Activated CD8-positive, alpha-beta memory T cell treated with anti-CD3 and anti-CD28 coated beads for 48 hours (primary cell): ENCODE data around the gene RAMP3.
"Not testable (repeated sequence)": the region's sequence is repeated elsewhere in the genome, so short reads cannot be mapped to it uniquely, and the experiment has no call there.

ENCODE experiments used
- DNase-seq, 3 experiments: peaks; one replicate each; pipeline ENCODE4 v3.0.0-alpha.2; 2020; ENCODE audit warnings: low read depth in 2 of 3, low spot score in 2 of 3

The RAMP3 gene, protein sequence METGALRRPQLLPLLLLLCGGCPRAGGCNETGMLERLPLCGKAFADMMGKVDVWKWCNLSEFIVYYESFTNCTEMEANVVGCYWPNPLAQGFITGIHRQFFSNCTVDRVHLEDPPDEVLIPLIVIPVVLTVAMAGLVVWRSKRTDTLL

DNA sequence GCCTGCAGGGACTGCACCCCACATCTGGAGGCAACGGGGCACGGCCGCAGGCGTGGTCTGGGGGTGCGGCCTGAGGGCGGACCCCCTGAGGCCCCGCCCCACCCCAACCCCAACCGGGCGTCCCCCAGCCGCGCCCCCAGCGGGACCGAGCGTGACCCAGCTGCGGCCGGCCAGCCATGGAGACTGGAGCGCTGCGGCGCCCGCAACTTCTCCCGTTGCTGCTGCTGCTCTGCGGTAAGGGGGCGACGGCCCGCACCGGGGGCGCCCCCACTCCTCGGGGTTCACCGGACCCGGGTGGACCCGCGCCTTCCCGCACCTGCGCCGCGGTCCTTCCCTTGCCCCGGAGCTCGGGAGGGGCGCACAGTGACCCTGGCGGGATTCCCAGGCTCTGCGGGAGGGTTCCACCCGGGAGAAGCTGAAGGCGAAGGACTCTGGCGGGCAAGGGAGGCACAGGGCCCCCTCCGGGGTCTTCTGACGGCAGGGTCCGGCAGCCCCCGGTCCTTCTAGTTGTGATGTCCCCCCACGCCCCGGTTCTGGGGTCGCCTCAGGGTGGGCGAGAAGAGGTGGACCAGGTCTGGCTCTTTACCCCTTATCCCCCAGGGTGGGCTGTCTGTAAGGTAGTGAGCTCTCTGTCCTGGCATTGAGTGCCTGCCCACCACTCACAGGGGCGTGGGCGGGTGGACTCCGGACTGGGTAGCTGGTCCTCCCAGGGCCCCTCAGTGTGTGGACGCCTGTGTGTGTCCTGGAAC lies at the start of gene RAMP3:
Gene RAMP3, plus strand, starts transcription at position 139 of the 749 bp plus-strand sequence. Its CDS starts 38 bp downstream, at position 177.
- DNase-seq, result no peak

DNA sequence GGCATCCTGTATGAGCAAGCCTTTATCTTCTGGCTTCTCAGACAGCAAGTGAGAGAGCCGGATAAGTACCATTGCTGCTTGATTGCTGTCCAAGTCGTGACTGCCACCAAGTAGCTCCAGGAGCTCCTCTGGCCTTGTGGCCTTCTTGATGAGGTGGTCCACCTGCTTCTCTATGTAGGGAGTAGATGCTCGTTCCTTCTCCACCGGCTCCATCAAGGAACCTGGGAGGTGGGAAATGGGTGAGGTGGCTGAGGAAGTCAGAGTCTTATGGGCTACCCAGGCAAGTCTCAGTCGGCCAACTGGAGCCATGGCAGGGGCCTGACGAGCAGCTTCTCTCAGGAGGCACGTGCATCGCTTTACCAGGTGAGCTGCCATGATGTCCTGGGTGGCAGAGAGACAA lies 48.7 kb upstream of the RAMP3 start:
- no peak for DNase-seq

DNA sequence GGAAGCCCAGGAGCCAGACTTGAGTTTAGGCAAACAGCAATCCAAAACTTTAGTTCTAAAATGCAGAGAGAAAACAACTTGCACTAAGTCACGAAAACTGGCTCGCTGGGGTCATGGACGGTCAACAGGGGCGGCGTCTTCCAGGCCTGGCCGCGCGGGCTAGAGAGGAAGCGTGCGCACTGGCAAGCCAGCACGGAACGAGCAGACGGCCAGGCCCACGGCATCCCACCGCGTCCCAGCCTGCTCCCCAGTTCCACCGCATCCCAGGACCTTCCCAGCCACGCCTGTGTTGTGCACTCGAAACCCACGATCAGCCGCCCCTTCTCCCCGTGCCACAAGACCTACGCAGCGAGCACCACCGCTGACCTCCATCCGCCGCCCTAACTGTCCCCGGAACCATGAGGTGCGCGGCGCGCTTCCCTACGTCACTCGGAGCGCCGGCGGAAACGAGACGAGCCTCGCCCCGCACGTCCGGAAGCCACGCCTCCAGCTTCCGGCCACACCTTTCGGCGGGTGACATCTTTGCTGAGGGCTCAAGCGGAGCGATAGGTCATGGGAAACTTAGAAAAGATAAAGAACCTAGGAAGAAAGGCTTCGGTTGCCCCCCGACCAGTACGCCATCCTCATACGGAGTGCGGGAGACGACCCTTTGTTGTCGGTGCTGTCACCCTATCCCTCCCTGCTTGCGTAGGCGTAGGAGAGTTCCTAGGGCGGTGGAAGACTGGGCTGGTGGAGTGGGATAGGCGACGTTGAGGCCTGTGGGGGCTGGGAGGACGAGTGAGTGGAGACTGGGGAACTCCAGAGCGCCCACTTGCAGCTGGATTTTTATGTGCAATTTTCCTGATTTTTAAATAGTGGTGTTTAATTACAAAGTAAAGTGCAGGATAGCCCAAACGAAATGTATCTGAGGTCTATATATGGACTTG lies 46.0 kb upstream of the RAMP3 start, which contains the start of gene TBRG4:
Gene TBRG4, minus strand, starts transcription at position 400 of the 926 bp plus-strand sequence. CDS start 2,460 bp downstream, outside the sequence.
- peak; percentile 85 to 92 (median 85) for DNase-seq

DNA sequence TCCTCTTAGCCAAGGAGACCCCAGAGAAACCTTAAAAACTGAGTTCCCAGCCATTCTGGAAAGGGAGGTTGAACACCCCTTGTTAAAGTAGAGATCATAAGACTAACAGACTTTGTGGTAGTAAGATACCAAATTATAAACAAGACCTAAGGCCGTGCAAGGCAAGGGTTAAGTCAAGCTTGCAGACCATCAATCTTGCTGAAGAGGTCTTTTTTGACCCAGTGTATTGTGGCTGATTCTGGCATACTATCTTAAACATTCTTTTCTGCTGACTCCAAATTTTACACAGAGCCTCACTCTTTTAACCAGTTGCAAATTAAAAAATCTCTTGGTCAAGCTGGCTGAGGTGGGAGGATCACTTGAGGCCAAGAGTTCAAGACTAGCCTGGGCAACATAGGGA lies 44.9 kb upstream of the RAMP3 start:
- no peak for DNase-seq

DNA sequence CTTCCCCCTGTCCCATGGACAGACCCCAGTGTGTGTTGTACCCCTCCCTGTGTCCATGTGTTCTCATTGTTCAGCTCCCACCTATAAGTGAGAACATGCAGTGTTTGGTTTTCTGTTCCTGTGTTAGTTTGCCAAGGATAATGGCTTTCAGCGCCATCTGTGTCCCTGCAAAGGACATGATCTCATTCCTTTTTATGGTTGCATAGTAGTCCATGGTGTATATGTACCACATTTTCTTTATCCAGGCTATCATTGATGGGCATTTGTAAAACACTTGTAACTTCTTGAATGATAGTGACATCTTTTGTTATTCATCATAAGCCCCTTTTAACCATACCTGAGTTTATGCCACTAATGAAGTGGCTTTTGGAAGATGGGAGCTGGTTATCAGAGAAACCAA lies 43.3 kb upstream of the RAMP3 start:
- DNase-seq, result not testable (repeated sequence)

DNA sequence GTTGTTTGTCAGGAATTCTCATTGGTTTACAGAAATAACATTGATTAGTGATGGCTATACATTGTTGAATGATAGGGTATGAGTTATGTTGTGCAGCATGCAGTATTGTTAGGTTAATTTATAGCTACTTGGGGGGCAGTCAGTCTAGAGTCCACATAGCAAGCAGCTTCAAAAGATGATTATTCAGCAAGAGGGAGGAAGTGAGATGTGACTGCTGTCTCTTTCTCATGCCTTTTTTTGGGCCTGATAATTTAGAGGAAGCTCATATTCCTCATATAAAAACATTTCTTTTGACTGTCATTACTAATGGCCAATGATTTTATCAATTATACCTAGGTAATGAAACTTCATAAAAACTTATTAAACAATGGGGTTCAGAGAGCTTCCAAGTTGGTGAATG lies 42.7 kb upstream of the RAMP3 start:
- no peak for DNase-seq

DNA sequence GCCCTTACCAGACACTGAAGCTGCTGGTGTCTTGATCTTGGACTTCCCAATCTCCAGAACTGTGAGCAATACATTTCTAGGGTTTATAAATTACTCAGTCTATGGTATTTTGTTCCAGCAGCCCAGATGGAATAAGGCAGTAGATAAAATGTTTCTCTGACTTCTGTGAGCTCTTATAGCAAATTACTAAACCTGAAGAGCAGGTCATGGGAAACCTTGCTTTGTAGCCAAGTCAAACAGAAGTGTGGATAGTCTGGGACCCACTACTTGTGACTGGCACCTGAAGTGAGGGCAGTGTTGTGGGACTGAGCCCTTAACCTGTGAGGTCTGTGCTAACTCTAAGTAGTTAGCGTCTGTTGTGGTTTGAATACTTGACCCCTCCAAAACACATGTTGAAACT lies 41.5 kb upstream of the RAMP3 start:
- DNase-seq, result no peak

DNA sequence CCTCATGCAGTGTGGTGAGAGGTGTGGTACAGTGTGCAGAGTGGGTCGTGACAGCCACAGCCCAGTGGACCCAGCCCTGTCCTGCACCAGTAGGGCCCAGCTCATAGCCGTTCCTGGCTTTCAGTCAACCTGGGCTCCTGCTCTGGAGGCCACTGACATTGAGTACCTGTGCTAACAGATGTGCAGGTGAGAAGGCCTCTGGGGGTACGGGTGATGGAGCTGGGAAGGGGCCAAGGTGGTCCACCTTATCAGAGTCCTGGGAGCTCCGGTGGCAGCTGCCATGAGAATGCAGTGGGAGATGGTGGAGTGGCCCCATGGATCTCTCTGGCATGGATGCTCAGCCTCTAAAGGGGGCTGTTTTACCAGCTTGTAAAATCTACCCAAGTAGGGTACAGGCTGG lies 40.0 kb upstream of the RAMP3 start:
- no peak for DNase-seq

DNA sequence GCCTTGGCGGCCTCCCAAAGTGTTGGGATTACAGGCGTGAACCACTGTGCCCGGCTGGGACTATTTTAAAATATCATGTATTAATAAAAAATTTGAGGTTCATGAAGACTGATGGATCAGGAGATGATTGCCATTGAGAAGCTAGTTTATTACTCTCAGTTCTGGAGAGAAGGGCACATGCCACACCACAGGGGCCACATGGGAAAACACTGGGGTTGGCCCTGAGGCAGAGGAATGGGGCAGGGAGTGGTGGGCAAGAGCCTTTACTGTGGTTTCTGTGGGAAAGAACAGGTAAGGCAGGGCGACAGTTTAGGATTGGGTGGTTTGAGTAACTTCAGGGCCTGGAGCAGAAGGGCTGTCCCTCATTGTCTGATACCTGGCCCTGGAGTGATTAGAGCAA lies 39.3 kb upstream of the RAMP3 start:
- no peak for DNase-seq

DNA sequence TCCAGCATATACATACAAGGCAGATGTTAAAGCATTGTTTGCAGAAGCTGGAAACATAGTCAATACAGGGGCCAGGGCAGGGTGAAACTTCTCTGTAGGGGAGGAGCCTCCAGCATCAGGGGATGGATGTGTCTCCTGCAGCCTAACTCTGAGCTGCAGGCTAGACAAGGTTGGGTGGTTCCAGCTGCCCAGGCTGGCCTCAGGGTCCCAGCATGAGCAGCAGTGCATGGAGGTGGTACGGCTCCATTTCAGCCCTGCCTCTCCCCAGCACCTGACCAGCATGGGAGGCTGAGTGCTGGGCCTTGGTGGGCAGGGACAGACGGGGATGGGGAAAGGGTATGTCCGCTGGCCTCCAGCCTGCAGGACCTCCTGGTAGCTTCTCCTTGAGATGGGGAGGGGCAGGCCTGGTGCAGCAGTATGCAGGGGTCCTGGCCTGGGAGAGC lies 38.7 kb upstream of the RAMP3 start:
- no peak for DNase-seq

DNA sequence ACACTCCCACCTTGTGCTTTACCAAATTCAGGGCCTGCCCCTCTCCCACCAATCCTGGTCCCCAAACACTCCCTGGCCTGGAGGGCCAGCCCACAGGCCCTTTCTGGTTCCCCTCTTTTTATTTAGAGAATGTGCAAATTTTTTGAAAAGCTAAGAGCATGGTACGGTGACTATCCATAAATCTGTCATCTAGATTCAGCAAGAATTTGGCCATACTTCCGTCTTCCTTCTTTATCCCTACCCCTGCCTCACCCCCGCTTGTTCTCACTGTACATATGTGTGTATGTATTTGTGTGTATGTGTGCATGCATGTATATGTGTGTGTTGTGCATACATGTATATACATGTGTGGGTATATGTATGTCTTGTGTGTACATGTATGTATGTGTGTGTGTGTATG lies 38.0 kb upstream of the RAMP3 start:
- DNase-seq, result no peak

DNA sequence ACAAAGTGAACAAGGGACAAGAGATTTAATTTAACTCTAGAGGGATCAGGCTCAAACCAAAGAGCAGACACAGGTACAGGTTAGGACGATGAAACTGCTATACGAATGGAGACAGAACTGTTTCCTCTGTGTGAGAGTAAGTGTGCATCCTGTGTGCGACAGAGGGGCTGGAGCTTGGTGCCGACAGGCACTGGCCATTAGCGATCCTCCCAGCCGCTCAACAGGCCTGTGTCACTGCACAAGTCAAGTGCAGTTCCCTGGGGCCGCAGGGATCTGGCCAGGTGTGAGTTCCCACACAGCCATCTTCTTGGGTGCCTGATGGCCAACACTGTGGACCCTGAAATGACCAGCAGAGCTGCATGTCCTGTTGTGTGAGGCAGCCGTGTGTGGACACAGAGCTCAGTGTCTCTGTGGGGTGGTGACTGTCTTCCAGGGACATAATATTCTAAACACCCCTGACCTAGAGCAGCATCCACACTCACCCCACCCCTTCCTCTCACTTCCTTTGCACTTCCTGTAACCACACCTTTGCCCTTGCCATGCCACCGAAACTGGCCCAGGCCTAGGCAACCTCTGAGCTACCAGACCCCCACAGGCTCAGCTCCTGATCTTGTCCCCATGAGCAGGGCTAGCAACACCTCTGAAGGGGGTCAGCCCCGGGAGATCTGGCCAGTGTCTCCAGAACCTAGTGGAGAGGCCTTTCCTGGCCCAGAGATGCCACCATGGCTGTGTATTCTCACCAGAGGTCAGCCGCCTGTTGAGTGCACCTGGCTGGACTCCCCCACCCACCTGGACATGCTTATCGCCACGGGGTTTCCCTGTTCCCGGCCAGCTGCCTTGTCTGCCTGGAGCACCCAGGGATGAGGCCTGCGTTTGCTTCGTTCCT lies 34.4 kb upstream of the RAMP3 start:
- DNase-seq, result no peak

DNA sequence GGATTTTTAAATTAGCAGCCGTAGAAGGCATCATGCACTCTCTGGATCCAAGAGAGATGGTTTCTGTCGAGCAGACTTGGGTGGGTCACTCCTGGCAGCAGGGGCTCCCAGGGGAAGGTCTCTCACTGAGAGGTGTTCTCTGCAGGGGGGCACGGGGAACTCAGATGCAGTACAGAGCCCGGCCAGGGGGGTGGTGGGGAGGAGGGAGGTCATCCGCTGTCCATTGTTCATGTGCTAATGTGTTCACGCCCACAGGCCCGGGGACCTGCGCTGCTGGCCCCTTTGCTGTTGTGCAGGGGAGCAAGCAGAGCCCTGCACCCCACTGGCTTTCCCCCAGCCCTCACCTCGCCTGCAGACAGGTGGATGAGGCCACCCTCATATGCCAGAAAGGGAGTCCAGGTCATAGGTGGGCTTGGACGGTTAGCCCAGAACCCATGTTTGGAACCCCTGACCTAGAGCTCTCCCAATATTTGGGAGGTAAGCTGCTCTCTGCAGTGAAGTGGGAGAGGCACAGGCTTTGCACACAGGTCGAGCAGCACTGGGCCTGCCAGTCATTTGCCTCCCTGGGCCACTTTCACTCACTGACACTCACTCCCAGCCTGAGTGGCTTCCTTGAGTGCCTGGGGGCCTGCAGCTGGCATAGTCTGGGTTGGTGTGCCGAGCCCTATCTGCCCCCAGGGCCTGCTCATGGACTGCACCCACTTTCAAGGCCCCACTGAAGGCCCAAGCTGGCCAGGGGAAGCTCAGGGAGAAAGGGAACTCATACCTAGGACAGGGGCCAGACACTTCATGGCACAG lies 33.5 kb upstream of the RAMP3 start:
- no peak for DNase-seq

DNA sequence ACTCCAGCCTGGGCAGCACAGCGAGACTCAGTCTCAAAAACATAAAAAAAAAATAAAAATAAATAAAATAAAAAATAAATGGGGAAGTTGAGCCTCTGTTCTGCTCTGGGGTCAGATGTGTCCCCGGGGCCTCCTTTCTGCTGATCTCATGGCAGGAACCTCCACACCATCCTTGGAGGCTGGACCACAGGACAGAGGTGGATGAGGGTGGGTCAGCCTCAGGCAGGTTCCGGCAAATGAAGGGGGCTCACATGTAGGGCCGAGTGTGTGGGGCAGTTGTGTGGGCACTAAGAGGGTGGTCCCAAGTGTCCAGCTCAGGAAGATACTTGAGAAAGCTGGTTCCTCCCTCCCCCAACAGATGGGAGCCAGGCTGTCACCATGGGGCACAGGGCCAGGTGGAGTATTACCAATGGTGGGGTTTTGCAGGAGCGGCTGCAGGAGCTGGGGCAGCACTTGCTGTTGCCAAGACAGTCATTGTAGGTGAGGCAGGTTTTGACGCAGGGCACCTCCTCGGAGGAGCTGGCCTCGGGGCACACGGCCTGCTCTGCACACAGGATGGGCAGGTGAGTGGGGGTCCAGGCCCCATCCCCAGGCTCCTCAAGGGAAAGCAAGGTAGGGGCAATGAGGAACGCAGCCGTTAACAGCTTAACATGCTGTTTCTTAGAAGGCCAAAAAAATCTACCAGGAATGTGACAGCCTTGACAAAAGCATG lies 32.2 kb upstream of the RAMP3 start:
- no peak for DNase-seq

DNA sequence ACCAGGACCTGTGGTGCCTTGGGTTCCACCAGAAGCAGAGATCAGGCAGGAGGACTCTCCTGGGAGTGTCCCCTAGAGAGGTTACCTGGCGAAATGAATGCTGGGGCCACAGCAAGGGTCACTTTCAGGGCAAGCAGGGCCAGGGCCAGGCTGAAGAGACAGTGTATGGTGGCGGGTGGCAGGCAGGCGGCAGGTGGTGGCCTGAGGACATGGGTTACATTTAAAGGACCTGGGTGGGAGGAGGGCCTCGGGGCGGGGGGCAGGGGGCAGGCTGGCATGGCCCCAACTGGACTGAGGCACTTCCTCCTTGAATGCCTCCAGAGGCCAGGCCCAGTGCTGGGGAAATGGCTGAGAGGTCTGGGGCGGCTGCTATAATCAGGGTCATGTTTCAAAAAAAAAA lies 31.4 kb upstream of the RAMP3 start:
- DNase-seq, result no peak

DNA sequence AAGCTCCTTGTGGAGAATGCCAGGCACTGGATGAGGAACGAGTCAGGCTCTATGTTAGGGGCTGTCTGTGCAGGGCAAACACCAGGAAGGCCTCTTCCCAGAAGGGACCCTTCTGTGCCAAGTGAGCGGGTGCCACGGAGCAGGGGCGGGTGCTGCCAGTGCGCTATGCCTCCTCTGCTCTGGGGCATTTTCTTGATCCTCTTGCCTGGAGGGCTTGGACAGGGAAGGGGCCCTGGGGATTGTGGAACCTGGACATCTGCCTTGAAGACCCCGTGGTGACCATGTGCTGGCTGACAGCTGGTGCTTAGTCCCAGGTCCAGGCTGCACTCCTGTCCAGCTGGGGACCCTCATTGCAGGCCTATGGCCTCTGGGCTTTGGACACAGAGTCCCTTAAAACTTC lies 30.7 kb upstream of the RAMP3 start:
- DNase-seq, result no peak

DNA sequence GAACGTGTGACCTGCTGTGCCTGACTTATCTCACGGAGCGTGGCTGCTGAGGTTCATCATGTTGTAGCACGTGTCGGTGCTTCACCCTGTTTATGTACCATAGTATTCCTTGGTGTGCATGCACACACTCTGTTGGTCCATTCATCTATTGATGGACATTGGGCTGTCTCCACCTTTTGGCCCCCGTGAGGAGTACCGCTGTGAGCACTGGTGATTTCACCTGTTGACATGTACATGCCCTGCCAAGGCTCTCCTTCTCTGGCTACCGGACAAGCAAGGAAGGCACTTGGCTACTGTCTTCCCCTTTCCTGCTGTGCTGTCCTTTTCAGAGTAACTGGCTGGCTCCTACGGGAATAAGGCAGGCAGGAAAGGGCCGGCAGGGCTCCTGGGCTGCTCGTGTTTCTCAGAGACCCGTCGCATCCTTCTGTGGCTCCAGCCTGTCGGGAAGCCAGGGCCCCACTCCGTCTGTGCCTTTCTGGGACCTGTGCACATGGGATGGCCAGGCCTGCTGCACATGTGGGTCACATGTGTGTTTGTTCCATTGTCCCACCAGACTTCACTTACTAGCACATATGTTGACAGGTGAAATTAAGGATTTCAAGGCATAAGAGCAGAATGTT lies 28.3 kb upstream of the RAMP3 start:
- no peak for DNase-seq

DNA sequence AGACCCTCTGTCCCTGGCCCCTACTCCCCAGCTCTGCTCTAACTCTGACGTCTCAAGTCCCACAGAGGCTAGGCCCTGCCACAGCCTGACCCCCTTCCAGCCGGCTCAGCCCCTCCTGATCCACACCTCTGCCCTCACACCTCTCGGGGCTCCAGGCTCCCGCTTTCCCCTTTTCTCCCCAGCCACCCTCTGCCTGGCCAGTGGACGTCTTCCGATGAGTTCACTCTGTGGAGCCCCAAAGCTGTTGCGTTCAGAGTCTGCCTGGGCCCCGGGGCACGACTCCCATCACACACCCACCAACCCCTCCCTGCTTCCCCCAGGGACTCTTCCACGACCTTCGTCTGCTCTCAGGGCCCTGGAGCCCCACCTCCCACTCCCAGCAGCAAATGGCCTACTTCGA lies 27.7 kb upstream of the RAMP3 start:
- DNase-seq, result no peak

DNA sequence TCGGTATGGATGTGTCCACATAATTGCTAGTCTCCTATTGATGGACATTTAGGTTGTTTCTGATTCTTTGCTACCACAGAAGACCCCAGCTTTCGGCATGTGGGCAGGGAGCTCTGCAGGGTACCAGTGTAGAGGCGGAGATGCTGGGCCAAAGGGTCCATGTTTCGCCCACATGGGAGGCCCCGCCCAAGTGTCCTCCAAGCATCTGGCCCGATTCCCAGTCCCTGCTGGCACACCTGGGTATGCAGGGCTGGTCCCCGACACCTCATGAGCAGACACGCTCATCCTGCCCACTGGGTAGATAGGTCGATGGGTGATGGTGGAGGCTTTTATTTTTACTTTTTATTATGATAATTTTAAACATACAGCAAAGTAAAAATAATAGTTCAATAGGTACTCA lies 26.7 kb upstream of the RAMP3 start:
- no peak for DNase-seq
